ENCODE data around the gene NPVF. TPM values are rescaled to one million over a fixed set of nuclear protein-coding genes. Genes with fewer than 3 reads are reported as not detected.

NPVF gene
- polyA plus RNA-seq, 1 donor from 2014 or later: not detected

GRCh38 chr7:25187932-25188331 is 40.4 kb downstream of the NPVF start:
- TF ChIP-seq SMC3 (conservative IDR thresholded peaks at IDR 0.05; ENCODE audit: poor library complexity): no peak
- Histone ChIP-seq H3K9me2 (ENCODE audit: insufficient read depth, low read length) (no peaks in the 10 kb centered on the region), H2AFZ (ENCODE audit: low read depth, low read length) (no peak overlapping the region)

GRCh38 chr7:25186436-25186835 is 41.9 kb downstream of the NPVF start:
- Histone ChIP-seq H3K79me2 (replicated peaks; ENCODE audit: insufficient read depth, low read length) (no peaks in the 10 kb centered on the region), H3F3A (ENCODE audit: insufficient read depth, low read length, poor library complexity, severe bottlenecking) (no peaks in the 10 kb centered on the region), H3K27me3 (ENCODE audit: insufficient read depth, low read depth, low read length) (no peaks in the 10 kb centered on the region), H3K36me3 (ENCODE audit: insufficient read depth, low read length) (no peaks in the 10 kb centered on the region), H3K27ac (ENCODE audit: low read length) (no peak overlapping the region), H2AFZ (ENCODE audit: low read depth, low read length) (no peak overlapping the region), H3K9ac (ENCODE audit: low read length) (no peak overlapping the region), H3K9me2 (ENCODE audit: insufficient read depth, low read length) (no peaks in the 10 kb centered on the region), H3K4me2 (ENCODE audit: low read length) (no peak overlapping the region), H3K4me3 (ENCODE audit: low read length) (no peak overlapping the region), H3K9me3 (ENCODE audit: low read length) (no peaks in the 10 kb centered on the region), H4K20me1 (ENCODE audit: insufficient read depth) (no peaks in the 10 kb centered on the region)
- TF ChIP-seq REST (IDR thresholded peaks at IDR 0.05; ENCODE audit: borderline replicate concordance) (no peak), TAF1 (IDR thresholded peaks at IDR 0.05; ENCODE audit: low read depth) (no peak), RAD21 (conservative IDR thresholded peaks at IDR 0.05) (no peak), CTCF (IDR thresholded peaks at IDR 0.05; ENCODE audit: poor library complexity, severe bottlenecking) (no peak), EZH2 (IDR thresholded peaks at IDR 0.05; ENCODE audit: borderline replicate concordance, insufficient read depth, low read length, poor library complexity, severe bottlenecking) (no peak), POLR2AphosphoS5 (IDR thresholded peaks at IDR 0.05) (no peak), EP300 (conservative IDR thresholded peaks at IDR 0.05; ENCODE audit: poor library complexity, severe bottlenecking) (no peak), SMC3 (conservative IDR thresholded peaks at IDR 0.05; ENCODE audit: poor library complexity) (no peak), MXI1 (conservative IDR thresholded peaks at IDR 0.05; ENCODE audit: poor library complexity, severe bottlenecking) (no peak)

More at GRCh38 chr7:25187932-25188331, 40.4 kb downstream of the NPVF start:
- no peak overlapping the region for H3K27ac ChIP-seq (ENCODE audit: low read length)
- no peak overlapping the region for H3K4me2 ChIP-seq (ENCODE audit: low read length)
- H3F3A ChIP-seq (ENCODE audit: insufficient read depth, low read length, poor library complexity, severe bottlenecking): no peaks in the 10 kb centered on the region
- H3K9ac ChIP-seq (ENCODE audit: low read length): no peak overlapping the region
- no peaks in the 10 kb centered on the region for H3K9me3 ChIP-seq (ENCODE audit: low read length)
- H3K27me3 ChIP-seq (ENCODE audit: insufficient read depth, low read depth, low read length): no peaks in the 10 kb centered on the region
- H3K79me2 ChIP-seq (replicated peaks; ENCODE audit: insufficient read depth, low read length): no peaks in the 10 kb centered on the region
- H3K4me3 ChIP-seq (ENCODE audit: low read length): no peak overlapping the region
- no peaks in the 10 kb centered on the region for H4K20me1 ChIP-seq (ENCODE audit: insufficient read depth)
- H3K36me3 ChIP-seq (ENCODE audit: insufficient read depth, low read length): no peaks in the 10 kb centered on the region

- no peak overlapping the region for H3K4me2 ChIP-seq (ENCODE audit: low read length)
- H3K9me2 ChIP-seq (ENCODE audit: insufficient read depth, low read length): no peaks in the 10 kb centered on the region
- no peaks in the 10 kb centered on the region for H3F3A ChIP-seq (ENCODE audit: insufficient read depth, low read length, poor library complexity, severe bottlenecking)
- TF ChIP-seq CTCF (IDR thresholded peaks at IDR 0.05; ENCODE audit: poor library complexity, severe bottlenecking) (no peak), EP300 (conservative IDR thresholded peaks at IDR 0.05; ENCODE audit: poor library complexity, severe bottlenecking) (no peak), MXI1 (conservative IDR thresholded peaks at IDR 0.05; ENCODE audit: poor library complexity, severe bottlenecking) (no peak), TAF1 (IDR thresholded peaks at IDR 0.05; ENCODE audit: low read depth) (no peak), SMC3 (conservative IDR thresholded peaks at IDR 0.05; ENCODE audit: poor library complexity) (no peak), POLR2AphosphoS5 (IDR thresholded peaks at IDR 0.05) (no peak), REST (IDR thresholded peaks at IDR 0.05; ENCODE audit: borderline replicate concordance) (no peak), EZH2 (IDR thresholded peaks at IDR 0.05; ENCODE audit: borderline replicate concordance, insufficient read depth, low read length, poor library complexity, severe bottlenecking) (no peak), RAD21 (conservative IDR thresholded peaks at IDR 0.05) (no peak)
- no peak overlapping the region for H2AFZ ChIP-seq (ENCODE audit: low read depth, low read length)
- no peak overlapping the region for H3K4me3 ChIP-seq (ENCODE audit: low read length)
- H3K9ac ChIP-seq (ENCODE audit: low read length): no peak overlapping the region
- no peaks in the 10 kb centered on the region for H4K20me1 ChIP-seq (ENCODE audit: insufficient read depth)
- H3K27me3 ChIP-seq (ENCODE audit: insufficient read depth, low read depth, low read length): no peaks in the 10 kb centered on the region
- no peaks in the 10 kb centered on the region for H3K79me2 ChIP-seq (replicated peaks; ENCODE audit: insufficient read depth, low read length)
- no peaks in the 10 kb centered on the region for H3K36me3 ChIP-seq (ENCODE audit: insufficient read depth, low read length)
- H3K9me3 ChIP-seq (ENCODE audit: low read length): no peaks in the 10 kb centered on the region
- no peak overlapping the region for H3K27ac ChIP-seq (ENCODE audit: low read length)
Measured at GRCh38 chr7:25181532-25181931, 46.8 kb downstream of the NPVF start.

Data from neural cell (in vitro differentiated cells).